OCI-LY1 (cell line): Measurements from ENCODE around the gene CRTAP.

Experiments used
- H2AFZ ChIP-seq: fragments of 200-600 bp; sonication (generic), shearing (Covaris generic); 2 replicates; pipeline ENCODE4 v1.6.0; 2014; ENCODE audit warnings: antibody characterized with exemption, mild to moderate bottlenecking, low read length
- H3F3A ChIP-seq: fragments of 200-600 bp; sonication (generic), shearing (Covaris generic); 2 replicates; pipeline ENCODE4 v1.6.0; 2014; ENCODE audit warnings: mild to moderate bottlenecking, antibody characterized with exemption, low read length, moderate library complexity; ENCODE audit not compliant: insufficient read depth
- H3K27ac ChIP-seq: fragments of 200-600 bp; sonication (generic); 2 replicates; pipeline ENCODE4 v1.5.1; 2014; ENCODE audit warnings: low read length, mixed run types, mild to moderate bottlenecking, low read depth; ENCODE audit not compliant: poor library complexity, severe bottlenecking
- H3K27me3 ChIP-seq: fragments of 200-600 bp; sonication (generic); 2 replicates; pipeline ENCODE4 v1.6.0; 2014; ENCODE audit warnings: antibody characterized with exemption, mild to moderate bottlenecking, low read length, moderate library complexity; ENCODE audit not compliant: insufficient read depth
- H3K36me3 ChIP-seq: fragments of 200-600 bp; sonication (generic); 2 replicates; pipeline ENCODE4 v1.6.1; 2014; ENCODE audit warnings: mild to moderate bottlenecking, antibody characterized with exemption, low read length, moderate library complexity, mixed read lengths; ENCODE audit not compliant: insufficient read depth
- H3K4me1 ChIP-seq: fragments of 200-600 bp; sonication (generic); 2 replicates; pipeline ENCODE4 v1.5.1; 2014; ENCODE audit warnings: mild to moderate bottlenecking, low read length, moderate library complexity; ENCODE audit not compliant: insufficient read depth, severe bottlenecking
- H3K4me2 ChIP-seq: fragments of 200-600 bp; sonication (generic), shearing (Covaris generic); 2 replicates; pipeline ENCODE4 v1.6.1; 2014; ENCODE audit warnings: low read length
- H3K4me3 ChIP-seq: fragments of 200-600 bp; sonication (generic); 2 replicates; pipeline ENCODE4 v1.5.1; 2014; ENCODE audit warnings: low read length, low read depth, mild to moderate bottlenecking, mixed read lengths; ENCODE audit not compliant: poor library complexity, severe bottlenecking
- H3K79me2 ChIP-seq: fragments of 200-600 bp; shearing (Covaris generic); 2 replicates; pipeline ENCODE4 v1.6.1; 2016; ENCODE audit warnings: mixed run types, low read length, mixed read lengths; ENCODE audit not compliant: insufficient read depth
- H3K9ac ChIP-seq: fragments of 200-600 bp; sonication (generic), shearing (Covaris generic); 2 replicates; pipeline ENCODE4 v1.6.1; 2014; ENCODE audit warnings: mild to moderate bottlenecking, low read length, mixed read lengths
- H3K9me2 ChIP-seq: fragments of 200-600 bp; sonication (generic), shearing (Covaris generic); 2 replicates; pipeline ENCODE4 v1.6.1; 2014; ENCODE audit warnings: low read depth, mild to moderate bottlenecking, low read length, mixed read lengths
- H3K9me3 ChIP-seq: fragments of 200-600 bp; shearing (Covaris generic); 2 replicates; pipeline ENCODE4 v1.6.1; 2014; ENCODE audit warnings: low read length, mixed read lengths
- H4K20me1 ChIP-seq: fragments of 200-600 bp; sonication (generic), shearing (Covaris generic); 2 replicates; pipeline ENCODE4 v1.6.0; 2016; ENCODE audit warnings: mild to moderate bottlenecking, low read length; ENCODE audit not compliant: insufficient read depth
- EZH2 ChIP-seq: fragments of 200-600 bp; sonication (generic), shearing (Covaris generic); IDR thresholded peaks from 2 replicates; pipeline ENCODE4 v1.8.0; 2017; ENCODE audit warnings: borderline replicate concordance, mixed run types, mild to moderate bottlenecking, antibody characterized with exemption, low read length, moderate library complexity, mixed read lengths
- TF ChIP-seq, protein P1 (sequence below): fragments of 200-600 bp; sonication (generic), shearing (Covaris generic); IDR thresholded peaks from 2 replicates; pipeline ENCODE4 v1.5.1; 2017; ENCODE audit warnings: mild to moderate bottlenecking, antibody characterized with exemption, low read length, moderate library complexity, mixed read lengths

Gene CRTAP

DNA sequence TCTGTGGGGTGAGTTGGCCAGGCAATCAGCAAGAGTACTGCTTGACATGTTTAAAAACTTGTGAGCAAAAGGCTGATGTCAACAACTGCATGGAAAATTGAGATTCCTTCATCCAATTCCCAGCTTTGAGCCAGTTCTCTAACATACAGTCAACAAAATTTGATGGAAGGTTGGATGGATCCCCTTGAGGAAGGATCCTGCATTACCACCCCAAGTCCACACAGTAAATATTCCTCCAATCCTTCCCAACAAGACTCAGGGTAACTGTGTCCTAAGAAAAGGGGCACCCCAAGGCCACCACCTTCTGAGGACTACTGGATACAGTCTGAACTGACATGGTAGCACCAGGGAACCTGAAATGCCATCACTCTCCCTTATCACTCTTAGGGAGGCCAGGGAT is 32.0 kb upstream of the CRTAP start:
- Histone ChIP-seq H3K79me2 (peaks cover 32% of the 10 kb centered on the region), H3K27me3 (no peaks in the 10 kb centered on the region), H3K4me2 (no peak overlapping the region), H3K9me2 (no peaks in the 10 kb centered on the region), H3K9me3 (no peaks in the 10 kb centered on the region), H3K4me1 (peaks cover 11% of the 10 kb centered on the region), H3K27ac (no peak overlapping the region), H3F3A (no peaks in the 10 kb centered on the region), H4K20me1 (no peaks in the 10 kb centered on the region), H3K4me3 (no peak overlapping the region), H2AFZ (no peak overlapping the region), H3K9ac (no peak overlapping the region), H3K36me3 (no peaks in the 10 kb centered on the region)
- TF ChIP-seq, protein P1, sequence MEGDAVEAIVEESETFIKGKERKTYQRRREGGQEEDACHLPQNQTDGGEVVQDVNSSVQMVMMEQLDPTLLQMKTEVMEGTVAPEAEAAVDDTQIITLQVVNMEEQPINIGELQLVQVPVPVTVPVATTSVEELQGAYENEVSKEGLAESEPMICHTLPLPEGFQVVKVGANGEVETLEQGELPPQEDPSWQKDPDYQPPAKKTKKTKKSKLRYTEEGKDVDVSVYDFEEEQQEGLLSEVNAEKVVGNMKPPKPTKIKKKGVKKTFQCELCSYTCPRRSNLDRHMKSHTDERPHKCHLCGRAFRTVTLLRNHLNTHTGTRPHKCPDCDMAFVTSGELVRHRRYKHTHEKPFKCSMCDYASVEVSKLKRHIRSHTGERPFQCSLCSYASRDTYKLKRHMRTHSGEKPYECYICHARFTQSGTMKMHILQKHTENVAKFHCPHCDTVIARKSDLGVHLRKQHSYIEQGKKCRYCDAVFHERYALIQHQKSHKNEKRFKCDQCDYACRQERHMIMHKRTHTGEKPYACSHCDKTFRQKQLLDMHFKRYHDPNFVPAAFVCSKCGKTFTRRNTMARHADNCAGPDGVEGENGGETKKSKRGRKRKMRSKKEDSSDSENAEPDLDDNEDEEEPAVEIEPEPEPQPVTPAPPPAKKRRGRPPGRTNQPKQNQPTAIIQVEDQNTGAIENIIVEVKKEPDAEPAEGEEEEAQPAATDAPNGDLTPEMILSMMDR: no peak
- no peak for TF ChIP-seq EZH2

DNA sequence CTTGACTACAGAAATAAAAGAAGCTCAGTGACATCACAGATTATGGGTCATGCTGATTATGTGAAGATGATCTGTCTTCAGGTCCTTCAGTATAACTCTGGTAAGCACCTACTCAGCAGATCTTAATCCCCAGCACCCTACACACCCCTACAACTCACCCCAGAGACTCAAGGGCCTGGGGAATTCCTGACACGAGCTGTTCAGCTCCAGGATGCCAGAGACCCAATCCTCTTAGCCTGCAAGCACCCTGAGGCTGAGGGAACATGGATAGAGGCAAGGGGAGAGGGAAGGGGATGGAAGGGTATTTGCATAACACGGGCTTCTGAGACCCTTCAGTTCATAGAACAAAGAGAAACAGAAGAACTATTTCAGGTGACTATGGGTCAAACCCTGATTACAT is 29.9 kb upstream of the CRTAP start:
- H2AFZ ChIP-seq: no peak overlapping the region
- no peak overlapping the region for H3K9ac ChIP-seq
- H3K27me3 ChIP-seq: no peaks in the 10 kb centered on the region
- H3F3A ChIP-seq: no peaks in the 10 kb centered on the region
- H3K4me3 ChIP-seq: no peak overlapping the region
- no peak overlapping the region for H3K27ac ChIP-seq
- H3K9me3 ChIP-seq: peaks cover 5% of the 10 kb centered on the region; the same call in 1 of the 2 replicates
- peaks cover 51% of the 10 kb centered on the region for H3K79me2 ChIP-seq
- no peak overlapping the region for H3K4me2 ChIP-seq
- TF ChIP-seq EZH2: no peak
- TF ChIP-seq, protein P1: no peak
- peaks cover 5% of the 10 kb centered on the region for H3K36me3 ChIP-seq
- H4K20me1 ChIP-seq: no peaks in the 10 kb centered on the region
- peaks cover 11% of the 10 kb centered on the region for H3K4me1 ChIP-seq
- no peaks in the 10 kb centered on the region for H3K9me2 ChIP-seq

DNA sequence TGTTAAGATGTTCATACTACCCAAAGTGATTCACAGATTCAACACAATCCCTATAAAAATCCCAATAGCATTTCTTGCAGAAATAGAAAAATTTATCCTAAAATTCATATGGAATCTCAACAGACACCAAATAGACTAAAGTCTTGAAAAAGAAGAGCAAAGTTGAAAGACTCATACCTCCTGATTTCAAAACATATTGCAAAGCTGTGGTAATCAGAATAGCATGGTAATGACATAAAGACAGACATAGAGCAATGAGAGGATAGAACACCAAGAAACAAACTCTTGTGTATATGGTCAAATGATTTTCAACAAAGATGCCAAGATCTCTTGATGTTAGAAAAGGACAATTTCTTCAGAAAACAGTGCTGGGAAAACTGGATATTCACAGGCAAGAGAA is 25.1 kb upstream of the CRTAP start:
- Histone ChIP-seq H4K20me1 (no peaks in the 10 kb centered on the region), H2AFZ (no peak overlapping the region), H3K36me3 (peaks cover 31% of the 10 kb centered on the region), H3K27me3 (no peaks in the 10 kb centered on the region), H3K4me1 (peaks cover 40% of the 10 kb centered on the region), H3K9ac (no peak overlapping the region), H3F3A (no peaks in the 10 kb centered on the region), H3K79me2 (peaks cover 64% of the 10 kb centered on the region), H3K27ac (no peak overlapping the region), H3K9me3 (peaks cover 5% of the 10 kb centered on the region; the same call in 1 of the 2 replicates), H3K9me2 (no peaks in the 10 kb centered on the region), H3K4me3 (no peak overlapping the region), H3K4me2 (no peak overlapping the region)
- TF ChIP-seq, protein P1: no peak
- no peak for TF ChIP-seq EZH2
